HG03025 (cell line): ENCODE data around the gene ASXL2.
"Not testable (repeated sequence)": the region's sequence is repeated elsewhere in the genome, so short reads cannot be mapped to it uniquely, and the experiment has no call there.

ENCODE experiments used
- ATAC-seq: cut with Tn5 transposase; IDR thresholded peaks from one replicate; pipeline ENCODE4 v1.9.1; 2021; ENCODE audit warnings: mild to moderate bottlenecking, moderate library complexity; ENCODE audit not compliant: unreplicated experiment, low FRiP score

Gene ASXL2

GRCh38 chr2:25894135-25894830 lies 16.0 kb upstream of the ASXL2 start:
- no peak for ATAC-seq

- ATAC-seq, result no peak
These were observed 13.4 kb upstream of the ASXL2 start for GRCh38 chr2:25891672-25892071.

- no peak for ATAC-seq
These were observed 9.4 kb upstream of the ASXL2 start for GRCh38 chr2:25887624-25888242.

- no peak for ATAC-seq
These were observed 7.6 kb upstream of the ASXL2 start for GRCh38 chr2:25885933-25886332.

GRCh38 chr2:25881764-25882163 lies 3.5 kb upstream of the ASXL2 start:
- no peak for ATAC-seq

GRCh38 chr2:25879133-25879730 lies 945 bp upstream of the ASXL2 start:
- ATAC-seq, result no peak

GRCh38 chr2:25877431-25878360 lies 591 bp downstream of the ASXL2 start:
- ATAC-seq, result peak; percentile 22

- no peak for ATAC-seq
These were observed 6.2 kb downstream of the ASXL2 start for GRCh38 chr2:25872134-25872533.

- ATAC-seq, result no peak
These were observed 10.8 kb downstream of the ASXL2 start for GRCh38 chr2:25867396-25868003.

- no peak for ATAC-seq
These were observed 21.9 kb downstream of the ASXL2 start for GRCh38 chr2:25856377-25856776.

GRCh38 chr2:25855065-25855464 lies 23.2 kb downstream of the ASXL2 start:
- ATAC-seq, result no peak

GRCh38 chr2:25854613-25855012 lies 23.7 kb downstream of the ASXL2 start:
- ATAC-seq, result no peak

- no peak for ATAC-seq
These were observed 25.1 kb downstream of the ASXL2 start for GRCh38 chr2:25853038-25853638.

- ATAC-seq, result peak; percentile 53
These were observed 26.4 kb downstream of the ASXL2 start for GRCh38 chr2:25851740-25852503.

- not testable (repeated sequence) for ATAC-seq
These were observed 27.9 kb downstream of the ASXL2 start for GRCh38 chr2:25850400-25850799.

GRCh38 chr2:25849350-25849749 lies 28.9 kb downstream of the ASXL2 start:
- not testable (repeated sequence) for ATAC-seq

- no peak for ATAC-seq
These were observed 32.3 kb downstream of the ASXL2 start for GRCh38 chr2:25845843-25846505.

GRCh38 chr2:25844089-25844488 lies 34.2 kb downstream of the ASXL2 start:
- ATAC-seq, result no peak

GRCh38 chr2:25842155-25842554 lies 36.1 kb downstream of the ASXL2 start:
- no peak for ATAC-seq
